ENCODE measurements around the gene UNC13A. TPM values are rescaled to one million over a fixed set of nuclear protein-coding genes. Genes with fewer than 3 reads are reported as not detected.

The UNC13A gene
- total RNA-seq, 1 experiment from 2014 or later = 41.1 TPM

GRCh38 chr19:17605761-17606589 lies 82.2 kb downstream of the UNC13A start (continued):
- TF ChIP-seq AR (CRISPR knock-in tag; IDR thresholded peaks at IDR 0.05) (no peak), CREB1 (CRISPR knock-in tag; IDR thresholded peaks at IDR 0.05) (peak; percentile 95), IRF1 (CRISPR knock-in tag; IDR thresholded peaks at IDR 0.05) (peak; percentile 96), OVOL2 (CRISPR knock-in tag; IDR thresholded peaks at IDR 0.05; ENCODE audit: borderline replicate concordance) (no peak), RORB (CRISPR knock-in tag; IDR thresholded peaks at IDR 0.05) (no peak), TP53 (CRISPR knock-in tag; IDR thresholded peaks at IDR 0.05) (peak; percentile 98), ETV6 (CRISPR knock-in tag; IDR thresholded peaks at IDR 0.05) (peak; percentile 98), ELF4 (CRISPR knock-in tag; IDR thresholded peaks at IDR 0.05; ENCODE audit: low read depth) (peak; percentile 93; the same call in 1 of the 2 replicates), JUN (CRISPR knock-in tag; IDR thresholded peaks at IDR 0.05) (peak; percentile 94; the same call in 1 of the 2 replicates), PRRX2 (CRISPR knock-in tag; IDR thresholded peaks at IDR 0.05) (no peak), ZNF232 (CRISPR knock-in tag; IDR thresholded peaks at IDR 0.05) (peak; percentile 98), ZNF121 (CRISPR knock-in tag; IDR thresholded peaks at IDR 0.05) (peak; percentile 69; the same call in 1 of the 2 replicates), CDX4 (CRISPR knock-in tag; IDR thresholded peaks at IDR 0.05; ENCODE audit: borderline replicate concordance) (no peak), FOXP1 (CRISPR knock-in tag; IDR thresholded peaks at IDR 0.05; ENCODE audit: borderline replicate concordance) (peak; percentile 99), MAX (CRISPR knock-in tag; IDR thresholded peaks at IDR 0.05) (peak; percentile 100), PRDM15 (CRISPR knock-in tag; IDR thresholded peaks at IDR 0.05) (peak; percentile 60; the same call in 1 of the 2 replicates), KAT7 (CRISPR knock-in tag; IDR thresholded peaks at IDR 0.05; ENCODE audit: borderline replicate concordance) (0 out of 2 replicates have a peak, but pooled peaks have one; percentile 89), STAT6 (CRISPR knock-in tag; conservative IDR thresholded peaks at IDR 0.05; ENCODE audit: low read depth) (0 out of 2 replicates have a peak, but pooled peaks have one; percentile 73), NFATC4 (CRISPR knock-in tag; IDR thresholded peaks at IDR 0.05) (no peak), TCF7 (CRISPR knock-in tag; IDR thresholded peaks at IDR 0.05; ENCODE audit: low read depth) (no peak), FOXK1 (CRISPR knock-in tag; IDR thresholded peaks at IDR 0.05) (peak; percentile 97), JAZF1 (CRISPR knock-in tag; IDR thresholded peaks at IDR 0.05) (no peak), USF2 (CRISPR knock-in tag; IDR thresholded peaks at IDR 0.05) (peak; percentile 39; the same call in 1 of the 2 replicates), ATF3 (CRISPR knock-in tag; conservative IDR thresholded peaks at IDR 0.05) (no peak), TEAD1 (CRISPR knock-in tag; IDR thresholded peaks at IDR 0.05) (peak; percentile 98), NR3C1 (CRISPR knock-in tag; conservative IDR thresholded peaks at IDR 0.05; ENCODE audit: low read depth) (no peak), ZMAT4 (CRISPR knock-in tag; IDR thresholded peaks at IDR 0.05) (no peak)

Data from WTC11 (cell line).